ENCODE measurements around the gene TK1.

DNA sequence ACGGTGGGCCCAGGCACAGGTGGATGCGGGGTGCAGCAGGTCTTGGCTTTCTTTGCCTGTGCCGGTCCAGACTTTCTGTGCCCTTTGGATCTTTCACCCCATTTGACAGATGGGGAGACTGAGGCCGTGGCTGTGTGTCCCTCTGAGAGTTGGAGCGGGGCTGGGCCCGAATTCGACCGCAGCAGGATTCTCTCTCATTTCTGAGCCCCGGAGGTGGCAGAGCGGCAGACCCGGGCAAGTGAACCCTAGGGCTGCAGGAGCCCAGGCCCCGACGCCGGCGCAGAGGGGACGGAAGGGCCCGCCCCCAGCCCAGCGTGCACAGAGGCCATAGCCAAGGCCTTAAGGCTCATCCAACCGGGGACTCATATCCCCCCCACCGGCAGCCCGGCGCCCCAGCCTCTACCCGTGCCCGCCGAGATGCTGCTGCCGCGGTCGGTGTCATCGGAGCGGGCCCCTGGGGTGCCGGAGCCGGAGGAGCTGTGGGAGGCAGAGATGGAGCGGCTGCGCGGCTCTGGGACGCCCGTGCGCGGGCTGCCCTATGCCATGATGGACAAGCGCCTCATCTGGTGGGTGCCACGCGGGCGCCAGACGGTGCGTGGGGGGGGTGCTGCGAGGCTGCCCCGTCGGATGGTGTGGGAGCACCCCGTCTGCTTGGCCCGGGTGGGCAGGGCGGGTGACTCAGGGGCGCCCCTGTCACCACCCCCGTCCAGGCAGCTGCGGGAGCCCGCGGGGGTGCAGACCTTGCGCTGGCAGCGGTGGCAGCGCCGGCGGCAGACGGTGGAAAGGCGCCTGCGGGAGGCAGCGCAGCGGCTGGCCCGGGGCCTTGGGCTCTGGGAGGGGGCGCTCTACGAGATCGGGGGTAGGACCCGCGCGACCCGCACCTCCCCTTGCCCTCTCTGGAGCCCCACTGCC lies 55.4 kb downstream of the TK1 start:
- no peak for TF ChIP-seq MAFK (IDR thresholded peaks at IDR 0.05; ENCODE audit: partially characterized antibody)
- TF ChIP-seq, protein P1, sequence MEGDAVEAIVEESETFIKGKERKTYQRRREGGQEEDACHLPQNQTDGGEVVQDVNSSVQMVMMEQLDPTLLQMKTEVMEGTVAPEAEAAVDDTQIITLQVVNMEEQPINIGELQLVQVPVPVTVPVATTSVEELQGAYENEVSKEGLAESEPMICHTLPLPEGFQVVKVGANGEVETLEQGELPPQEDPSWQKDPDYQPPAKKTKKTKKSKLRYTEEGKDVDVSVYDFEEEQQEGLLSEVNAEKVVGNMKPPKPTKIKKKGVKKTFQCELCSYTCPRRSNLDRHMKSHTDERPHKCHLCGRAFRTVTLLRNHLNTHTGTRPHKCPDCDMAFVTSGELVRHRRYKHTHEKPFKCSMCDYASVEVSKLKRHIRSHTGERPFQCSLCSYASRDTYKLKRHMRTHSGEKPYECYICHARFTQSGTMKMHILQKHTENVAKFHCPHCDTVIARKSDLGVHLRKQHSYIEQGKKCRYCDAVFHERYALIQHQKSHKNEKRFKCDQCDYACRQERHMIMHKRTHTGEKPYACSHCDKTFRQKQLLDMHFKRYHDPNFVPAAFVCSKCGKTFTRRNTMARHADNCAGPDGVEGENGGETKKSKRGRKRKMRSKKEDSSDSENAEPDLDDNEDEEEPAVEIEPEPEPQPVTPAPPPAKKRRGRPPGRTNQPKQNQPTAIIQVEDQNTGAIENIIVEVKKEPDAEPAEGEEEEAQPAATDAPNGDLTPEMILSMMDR (IDR thresholded peaks at IDR 0.05): no peak
- TF ChIP-seq RAD21 (conservative IDR thresholded peaks at IDR 0.05 in 1 of 2, IDR thresholded peaks at IDR 0.05 in 1 of 2): no peak
- TF ChIP-seq, protein P2, sequence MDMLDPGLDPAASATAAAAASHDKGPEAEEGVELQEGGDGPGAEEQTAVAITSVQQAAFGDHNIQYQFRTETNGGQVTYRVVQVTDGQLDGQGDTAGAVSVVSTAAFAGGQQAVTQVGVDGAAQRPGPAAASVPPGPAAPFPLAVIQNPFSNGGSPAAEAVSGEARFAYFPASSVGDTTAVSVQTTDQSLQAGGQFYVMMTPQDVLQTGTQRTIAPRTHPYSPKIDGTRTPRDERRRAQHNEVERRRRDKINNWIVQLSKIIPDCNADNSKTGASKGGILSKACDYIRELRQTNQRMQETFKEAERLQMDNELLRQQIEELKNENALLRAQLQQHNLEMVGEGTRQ (IDR thresholded peaks at IDR 0.05): no peak
- TF ChIP-seq POLR2A (IDR thresholded peaks at IDR 0.05; ENCODE audit: low read length): no peak
- TF ChIP-seq ZFP36 (IDR thresholded peaks at IDR 0.05; ENCODE audit: borderline replicate concordance, partially characterized antibody): no peak
